OCI-LY1 (cell line): Measurements from ENCODE around the gene RAB29.

Experiments
- H2AFZ ChIP-seq: fragments of 200-600 bp; sonication (generic), shearing (Covaris generic); 2 replicates; pipeline ENCODE4 v1.6.0; 2014; ENCODE audit warnings: antibody characterized with exemption, mild to moderate bottlenecking, low read length
- H3F3A ChIP-seq: fragments of 200-600 bp; sonication (generic), shearing (Covaris generic); 2 replicates; pipeline ENCODE4 v1.6.0; 2014; ENCODE audit warnings: mild to moderate bottlenecking, antibody characterized with exemption, low read length, moderate library complexity; ENCODE audit not compliant: insufficient read depth
- H3K27ac ChIP-seq: fragments of 200-600 bp; sonication (generic); 2 replicates; pipeline ENCODE4 v1.5.1; 2014; ENCODE audit warnings: low read length, mixed run types, mild to moderate bottlenecking, low read depth; ENCODE audit not compliant: poor library complexity, severe bottlenecking
- H3K27me3 ChIP-seq: fragments of 200-600 bp; sonication (generic); 2 replicates; pipeline ENCODE4 v1.6.0; 2014; ENCODE audit warnings: antibody characterized with exemption, mild to moderate bottlenecking, low read length, moderate library complexity; ENCODE audit not compliant: insufficient read depth
- H3K36me3 ChIP-seq: fragments of 200-600 bp; sonication (generic); 2 replicates; pipeline ENCODE4 v1.6.1; 2014; ENCODE audit warnings: mild to moderate bottlenecking, antibody characterized with exemption, low read length, moderate library complexity, mixed read lengths; ENCODE audit not compliant: insufficient read depth
- H3K4me1 ChIP-seq: fragments of 200-600 bp; sonication (generic); 2 replicates; pipeline ENCODE4 v1.5.1; 2014; ENCODE audit warnings: mild to moderate bottlenecking, low read length, moderate library complexity; ENCODE audit not compliant: insufficient read depth, severe bottlenecking
- H3K4me2 ChIP-seq: fragments of 200-600 bp; sonication (generic), shearing (Covaris generic); 2 replicates; pipeline ENCODE4 v1.6.1; 2014; ENCODE audit warnings: low read length
- H3K4me3 ChIP-seq: fragments of 200-600 bp; sonication (generic); 2 replicates; pipeline ENCODE4 v1.5.1; 2014; ENCODE audit warnings: low read length, low read depth, mild to moderate bottlenecking, mixed read lengths; ENCODE audit not compliant: poor library complexity, severe bottlenecking
- H3K79me2 ChIP-seq: fragments of 200-600 bp; shearing (Covaris generic); 2 replicates; pipeline ENCODE4 v1.6.1; 2016; ENCODE audit warnings: mixed run types, low read length, mixed read lengths; ENCODE audit not compliant: insufficient read depth
- H3K9ac ChIP-seq: fragments of 200-600 bp; sonication (generic), shearing (Covaris generic); 2 replicates; pipeline ENCODE4 v1.6.1; 2014; ENCODE audit warnings: mild to moderate bottlenecking, low read length, mixed read lengths
- H3K9me2 ChIP-seq: fragments of 200-600 bp; sonication (generic), shearing (Covaris generic); 2 replicates; pipeline ENCODE4 v1.6.1; 2014; ENCODE audit warnings: low read depth, mild to moderate bottlenecking, low read length, mixed read lengths
- H3K9me3 ChIP-seq: fragments of 200-600 bp; shearing (Covaris generic); 2 replicates; pipeline ENCODE4 v1.6.1; 2014; ENCODE audit warnings: low read length, mixed read lengths
- H4K20me1 ChIP-seq: fragments of 200-600 bp; sonication (generic), shearing (Covaris generic); 2 replicates; pipeline ENCODE4 v1.6.0; 2016; ENCODE audit warnings: mild to moderate bottlenecking, low read length; ENCODE audit not compliant: insufficient read depth
- EZH2 ChIP-seq: fragments of 200-600 bp; sonication (generic), shearing (Covaris generic); IDR thresholded peaks from 2 replicates; pipeline ENCODE4 v1.8.0; 2017; ENCODE audit warnings: borderline replicate concordance, mixed run types, mild to moderate bottlenecking, antibody characterized with exemption, low read length, moderate library complexity, mixed read lengths
- TF ChIP-seq, protein P1 (sequence below): fragments of 200-600 bp; sonication (generic), shearing (Covaris generic); IDR thresholded peaks from 2 replicates; pipeline ENCODE4 v1.5.1; 2017; ENCODE audit warnings: mild to moderate bottlenecking, antibody characterized with exemption, low read length, moderate library complexity, mixed read lengths

The RAB29 gene

DNA sequence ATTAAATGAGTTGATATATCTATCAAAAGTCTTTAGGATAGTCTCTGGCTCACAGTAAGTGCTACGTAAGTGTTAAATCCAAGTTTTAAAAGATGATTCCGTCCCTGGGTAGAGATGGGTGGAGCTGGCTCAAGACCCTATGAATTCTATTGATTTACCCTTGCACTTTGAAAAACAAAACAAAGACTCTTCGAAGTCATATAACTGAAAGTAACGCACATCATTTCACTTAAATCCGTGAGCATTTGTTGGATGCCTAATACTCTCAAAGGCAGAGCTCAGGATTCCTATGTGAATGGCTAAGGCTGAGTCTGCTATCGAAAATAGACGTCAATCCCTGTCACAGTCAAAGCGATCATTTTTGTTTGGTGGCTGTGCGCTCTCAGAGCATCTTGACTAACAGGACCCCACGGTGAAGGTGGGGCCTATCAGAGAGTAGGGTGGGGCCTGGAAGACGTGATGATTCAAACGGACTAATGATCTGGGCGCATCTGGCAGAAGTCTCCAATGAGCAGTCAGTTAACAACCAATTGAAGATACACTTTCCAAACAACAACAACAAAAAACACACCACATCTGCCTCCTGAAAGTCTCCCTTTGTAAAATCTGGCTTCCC is 24.1 kb downstream of the RAB29 start:
- H3K27me3 ChIP-seq = no peaks in the 10 kb centered on the region
- H3K9ac ChIP-seq = no peak overlapping the region
- no peaks in the 10 kb centered on the region for H3F3A ChIP-seq
- H3K4me3 ChIP-seq = no peak overlapping the region
- TF ChIP-seq, protein P1, sequence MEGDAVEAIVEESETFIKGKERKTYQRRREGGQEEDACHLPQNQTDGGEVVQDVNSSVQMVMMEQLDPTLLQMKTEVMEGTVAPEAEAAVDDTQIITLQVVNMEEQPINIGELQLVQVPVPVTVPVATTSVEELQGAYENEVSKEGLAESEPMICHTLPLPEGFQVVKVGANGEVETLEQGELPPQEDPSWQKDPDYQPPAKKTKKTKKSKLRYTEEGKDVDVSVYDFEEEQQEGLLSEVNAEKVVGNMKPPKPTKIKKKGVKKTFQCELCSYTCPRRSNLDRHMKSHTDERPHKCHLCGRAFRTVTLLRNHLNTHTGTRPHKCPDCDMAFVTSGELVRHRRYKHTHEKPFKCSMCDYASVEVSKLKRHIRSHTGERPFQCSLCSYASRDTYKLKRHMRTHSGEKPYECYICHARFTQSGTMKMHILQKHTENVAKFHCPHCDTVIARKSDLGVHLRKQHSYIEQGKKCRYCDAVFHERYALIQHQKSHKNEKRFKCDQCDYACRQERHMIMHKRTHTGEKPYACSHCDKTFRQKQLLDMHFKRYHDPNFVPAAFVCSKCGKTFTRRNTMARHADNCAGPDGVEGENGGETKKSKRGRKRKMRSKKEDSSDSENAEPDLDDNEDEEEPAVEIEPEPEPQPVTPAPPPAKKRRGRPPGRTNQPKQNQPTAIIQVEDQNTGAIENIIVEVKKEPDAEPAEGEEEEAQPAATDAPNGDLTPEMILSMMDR = no peak
- no peak for TF ChIP-seq EZH2
- H3K9me2 ChIP-seq = no peaks in the 10 kb centered on the region
- H3K4me2 ChIP-seq = no peak overlapping the region
- no peak overlapping the region for H3K27ac ChIP-seq
- H4K20me1 ChIP-seq = peaks cover 4% of the 10 kb centered on the region
- no peaks in the 10 kb centered on the region for H3K9me3 ChIP-seq
- H3K36me3 ChIP-seq = peaks cover 29% of the 10 kb centered on the region; the same call in 1 of the 2 replicates
- peaks cover 34% of the 10 kb centered on the region for H3K79me2 ChIP-seq
- peaks cover 31% of the 10 kb centered on the region for H3K4me1 ChIP-seq
- H2AFZ ChIP-seq = peak overlapping the region; percentile 94

DNA sequence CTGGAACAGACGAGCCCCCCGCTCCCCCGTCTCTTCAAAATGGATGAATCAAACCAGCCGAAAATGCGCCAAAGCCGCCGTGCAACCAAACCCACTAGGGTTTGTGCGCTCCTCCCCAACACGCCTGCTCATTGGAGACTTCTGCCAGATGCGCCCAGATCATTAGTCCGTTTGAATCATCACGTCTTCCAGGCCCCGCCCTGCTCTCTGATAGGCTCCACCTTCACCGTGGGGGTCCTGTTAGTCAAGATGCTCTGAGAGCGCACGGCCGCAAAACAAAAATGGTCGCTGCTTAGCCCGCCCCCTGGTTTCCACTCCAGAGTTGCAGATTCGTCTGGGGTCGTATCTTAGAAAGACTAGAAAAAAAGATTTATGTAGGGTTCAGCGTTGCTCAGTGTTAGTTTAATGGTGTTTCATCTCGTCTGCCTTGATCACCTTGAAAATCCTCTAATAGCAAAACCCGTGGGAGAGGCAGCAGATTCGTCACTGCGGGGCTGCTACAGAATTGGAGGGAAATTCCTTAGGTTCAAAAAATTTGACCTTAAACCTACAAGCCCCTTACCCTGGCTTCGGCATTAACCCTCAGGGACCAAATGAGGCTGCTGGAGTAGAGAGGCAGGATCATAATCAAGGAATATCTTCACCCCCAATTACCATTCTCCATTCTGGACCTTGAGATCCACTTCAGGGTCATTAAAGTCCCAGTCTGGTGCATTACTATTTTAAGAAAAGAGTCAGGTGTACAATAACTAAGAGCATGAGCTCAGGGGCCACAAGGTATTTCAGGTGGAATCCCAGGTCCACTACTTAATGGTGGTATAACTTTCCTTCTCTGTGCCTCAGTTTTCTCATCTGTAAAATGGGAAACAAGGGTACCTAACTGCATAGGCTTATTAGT is 24.9 kb downstream of the RAB29 start, which contains the start of gene NUCKS1:
NUCKS1 (minus strand) TSS at position 45 of the 898 bp plus-strand sequence. CDS start 209 bp downstream, outside the sequence.
- Histone ChIP-seq H3K79me2 (peaks cover 41% of the 10 kb centered on the region), H3K9ac (peak within 1 kb of the TSS; percentile 96), H3F3A (no peaks in the 10 kb centered on the region), H3K9me2 (no peaks in the 10 kb centered on the region), H3K4me2 (peak within 1 kb of the TSS; percentile 87), H3K27me3 (no peaks in the 10 kb centered on the region), H4K20me1 (peaks cover 4% of the 10 kb centered on the region), H3K9me3 (no peaks in the 10 kb centered on the region), H3K4me1 (peaks cover 38% of the 10 kb centered on the region), H3K27ac (peak within 1 kb of the TSS; percentile 70), H3K4me3 (peak within 1 kb of the TSS; percentile 74), H3K36me3 (peaks cover 37% of the 10 kb centered on the region; the same call in 1 of the 2 replicates), H2AFZ (peak within 1 kb of the TSS; percentile 94)
- TF ChIP-seq, protein P1 = no peak
- TF ChIP-seq EZH2 = no peak

DNA sequence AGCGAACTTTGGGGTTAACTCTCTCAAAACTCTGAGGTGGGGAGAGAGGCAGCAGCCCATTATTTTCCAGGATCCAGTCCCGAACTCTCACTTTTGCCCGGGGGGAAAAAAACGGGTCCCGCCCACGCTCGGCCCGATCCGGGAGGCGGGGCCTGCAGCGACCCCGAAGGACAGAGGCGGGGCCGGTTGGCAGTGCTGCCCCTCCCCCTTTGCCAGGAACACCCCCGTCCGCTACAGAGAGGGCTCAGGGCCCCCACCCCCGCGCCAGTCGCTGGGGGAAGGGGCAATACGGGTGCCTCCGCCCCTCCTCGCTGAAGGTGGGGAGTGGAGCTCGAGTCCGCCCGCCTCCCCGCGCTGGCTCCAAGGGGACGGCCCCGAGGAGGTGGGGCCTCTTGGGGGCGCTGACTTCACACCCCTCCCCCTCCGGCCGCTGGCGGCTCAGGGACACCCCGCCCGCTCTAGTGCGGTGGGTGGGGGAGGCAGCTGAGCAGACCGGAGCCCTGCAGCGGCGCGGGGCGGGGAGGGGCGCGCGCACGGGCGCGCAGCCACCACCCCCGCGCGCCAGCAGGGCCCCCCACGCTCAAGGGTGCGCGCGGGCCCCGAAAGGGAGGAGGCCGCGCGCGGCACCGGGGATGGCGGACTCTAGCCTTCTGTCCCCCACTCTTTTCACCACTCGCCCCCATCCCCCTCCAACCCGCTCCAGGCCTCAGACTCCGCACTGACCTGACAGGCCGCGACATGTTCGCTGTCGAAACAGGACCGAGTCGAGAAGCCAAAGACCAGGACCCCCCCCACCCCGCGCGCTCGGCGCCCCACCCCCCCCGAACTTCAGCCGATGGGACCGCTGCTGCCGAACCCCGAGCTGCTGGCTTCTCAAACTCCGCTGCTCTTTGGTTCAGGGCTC is 25.8 kb downstream of the RAB29 start:
- Histone ChIP-seq H3K4me3 (peak overlapping the region; percentile 74), H3K36me3 (peaks cover 43% of the 10 kb centered on the region; the same call in 1 of the 2 replicates), H3K4me1 (peaks cover 47% of the 10 kb centered on the region), H3F3A (no peaks in the 10 kb centered on the region), H3K4me2 (peak overlapping the region; percentile 87), H3K9ac (peak overlapping the region; percentile 96), H3K9me2 (no peaks in the 10 kb centered on the region), H3K27me3 (no peaks in the 10 kb centered on the region), H3K27ac (peak overlapping the region; percentile 70), H2AFZ (no peak overlapping the region), H3K79me2 (peaks cover 50% of the 10 kb centered on the region), H4K20me1 (peaks cover 4% of the 10 kb centered on the region), H3K9me3 (no peaks in the 10 kb centered on the region)
- no peak for TF ChIP-seq EZH2
